Sigmoid colon (tissue), 4 donors: ENCODE data around the gene DIP2C.

Experiments used
- CTCF ChIP-seq, 4 experiments: fragments of 450-650 bp in 3 of 4; fragments of 200-600 bp in 1 of 4; IDR thresholded peaks; one replicate each; pipeline ENCODE4 v1.5.1; 2016 to 2019; ENCODE audit warnings: antibody characterized with exemption in 4 of 4, mild to moderate bottlenecking in 3 of 4, moderate library complexity in 2 of 4
- POLR2A ChIP-seq, 2 donors: fragments of 450-650 bp; IDR thresholded peaks; one replicate each; pipeline ENCODE4 v1.6.1; 2016; ENCODE audit warnings: antibody characterized with exemption in 2 of 2, mild to moderate bottlenecking in 2 of 2, moderate library complexity in 2 of 2
- POLR2AphosphoS5 ChIP-seq, 4 donors: sonication (generic); formaldehyde crosslinking; IDR thresholded peaks; one replicate each; pipeline ENCODE4 v1.6.1; 2017; ENCODE audit warnings: antibody characterized with exemption in 4 of 4

- TF ChIP-seq CTCF (IDR thresholded peaks at IDR 0.05) (no peak), POLR2AphosphoS5 (IDR thresholded peaks at IDR 0.05) (no peak), POLR2A (IDR thresholded peaks at IDR 0.05) (no peak)
Measured at GRCh38 chr10:642186-642890, 47.1 kb downstream of the DIP2C start.
